ENCODE data around the gene SHISA7.

The SHISA7 gene

DNA sequence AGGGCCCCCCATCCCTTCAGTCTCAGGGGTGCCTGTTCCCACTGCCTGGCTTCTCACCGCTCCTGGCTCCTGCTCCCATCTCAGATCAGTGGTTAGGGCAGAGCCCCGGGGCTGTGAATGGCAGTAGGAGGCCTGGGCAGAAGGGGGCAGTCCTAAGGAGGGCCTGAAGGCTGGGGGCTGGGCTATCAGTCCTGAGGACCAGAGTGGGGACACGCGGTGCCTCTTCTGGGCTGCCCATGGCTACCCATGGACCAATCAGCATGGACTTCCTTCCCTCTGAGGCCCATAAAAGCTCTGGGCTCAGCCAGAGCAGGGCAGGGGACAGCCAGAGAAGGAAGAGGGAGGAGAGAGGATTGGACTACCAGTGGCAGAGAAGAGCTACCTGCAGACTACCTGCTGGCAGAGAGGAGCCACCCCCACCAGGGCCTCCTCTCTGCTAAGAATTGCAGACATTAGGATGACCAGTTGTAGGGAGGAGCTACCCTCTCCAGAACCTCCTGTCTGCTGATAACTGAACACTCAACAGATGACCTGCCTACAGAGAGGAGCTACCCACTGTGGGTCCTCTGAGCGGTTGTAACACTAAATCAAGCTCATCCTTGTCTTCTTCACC lies 23.4 kb downstream of the SHISA7 start:
- H3K9me3 ChIP-seq (ENCODE audit: insufficient read depth, low read depth, low read length), result no peaks in the 10 kb centered on the region
- peaks cover 4% of the 10 kb centered on the region for H3F3A ChIP-seq (ENCODE audit: low read depth)
- H3K36me3 ChIP-seq (ENCODE audit: insufficient read depth, low read length), result no peaks in the 10 kb centered on the region
- no peaks in the 10 kb centered on the region for H3K9me2 ChIP-seq (replicated peaks; ENCODE audit: low read depth, low read length)
- H3K27me3 ChIP-seq (ENCODE audit: insufficient read depth, low read length, poor library complexity, severe bottlenecking), result no peaks in the 10 kb centered on the region
- no peak overlapping the region for H3K9ac ChIP-seq (ENCODE audit: low read depth, low read length, poor library complexity, severe bottlenecking)
- H3K4me3 ChIP-seq (ENCODE audit: low read length, poor library complexity, severe bottlenecking), result no peak overlapping the region
- no peak overlapping the region for H2AFZ ChIP-seq (ENCODE audit: low read length)
- peaks cover 19% of the 10 kb centered on the region for H3K4me1 ChIP-seq (ENCODE audit: insufficient read depth, low read length, poor library complexity, severe bottlenecking)
- no peak for TF ChIP-seq EZH2phosphoT487 (IDR thresholded peaks at IDR 0.05; ENCODE audit: borderline replicate concordance)
- TF ChIP-seq, protein P1, sequence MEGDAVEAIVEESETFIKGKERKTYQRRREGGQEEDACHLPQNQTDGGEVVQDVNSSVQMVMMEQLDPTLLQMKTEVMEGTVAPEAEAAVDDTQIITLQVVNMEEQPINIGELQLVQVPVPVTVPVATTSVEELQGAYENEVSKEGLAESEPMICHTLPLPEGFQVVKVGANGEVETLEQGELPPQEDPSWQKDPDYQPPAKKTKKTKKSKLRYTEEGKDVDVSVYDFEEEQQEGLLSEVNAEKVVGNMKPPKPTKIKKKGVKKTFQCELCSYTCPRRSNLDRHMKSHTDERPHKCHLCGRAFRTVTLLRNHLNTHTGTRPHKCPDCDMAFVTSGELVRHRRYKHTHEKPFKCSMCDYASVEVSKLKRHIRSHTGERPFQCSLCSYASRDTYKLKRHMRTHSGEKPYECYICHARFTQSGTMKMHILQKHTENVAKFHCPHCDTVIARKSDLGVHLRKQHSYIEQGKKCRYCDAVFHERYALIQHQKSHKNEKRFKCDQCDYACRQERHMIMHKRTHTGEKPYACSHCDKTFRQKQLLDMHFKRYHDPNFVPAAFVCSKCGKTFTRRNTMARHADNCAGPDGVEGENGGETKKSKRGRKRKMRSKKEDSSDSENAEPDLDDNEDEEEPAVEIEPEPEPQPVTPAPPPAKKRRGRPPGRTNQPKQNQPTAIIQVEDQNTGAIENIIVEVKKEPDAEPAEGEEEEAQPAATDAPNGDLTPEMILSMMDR (conservative IDR thresholded peaks at IDR 0.05; ENCODE audit: low read length), result no peak
- H3K79me2 ChIP-seq (ENCODE audit: insufficient read depth, low read length), result no peaks in the 10 kb centered on the region
- H4K20me1 ChIP-seq (ENCODE audit: insufficient read depth, low read length, poor library complexity, severe bottlenecking), result no peaks in the 10 kb centered on the region
- H3K4me2 ChIP-seq (ENCODE audit: low read depth, low read length, poor library complexity, severe bottlenecking), result no peak overlapping the region

DNA sequence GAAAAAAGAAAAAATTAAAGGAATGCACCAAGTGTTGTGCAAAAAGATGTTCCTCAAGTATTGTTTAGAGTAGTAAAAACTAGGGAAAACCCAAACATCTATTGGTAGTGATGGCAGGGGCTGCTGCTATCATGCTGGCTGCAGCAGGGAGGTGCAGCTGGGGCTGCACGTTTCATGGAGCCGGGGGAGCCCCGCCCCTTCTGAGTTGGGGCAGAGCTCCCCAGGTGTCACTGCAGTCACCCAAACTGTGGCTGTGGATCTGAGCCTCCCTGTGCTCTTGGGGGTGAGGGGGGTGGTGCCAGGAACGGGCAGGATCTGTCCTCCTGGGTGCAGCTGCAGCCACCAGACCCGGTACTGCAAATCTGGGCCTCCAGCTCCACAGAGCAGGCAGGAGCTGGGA lies 24.0 kb downstream of the SHISA7 start:
- H3K9ac ChIP-seq (ENCODE audit: low read depth, low read length, poor library complexity, severe bottlenecking), result no peak overlapping the region
- no peaks in the 10 kb centered on the region for H3K36me3 ChIP-seq (ENCODE audit: insufficient read depth, low read length)
- TF ChIP-seq EZH2phosphoT487 (IDR thresholded peaks at IDR 0.05; ENCODE audit: borderline replicate concordance), result no peak
- TF ChIP-seq, protein P1 (conservative IDR thresholded peaks at IDR 0.05; ENCODE audit: low read length), result no peak
- no peak overlapping the region for H3K4me2 ChIP-seq (ENCODE audit: low read depth, low read length, poor library complexity, severe bottlenecking)
- H3K9me3 ChIP-seq (ENCODE audit: insufficient read depth, low read depth, low read length), result no peaks in the 10 kb centered on the region
- peaks cover 4% of the 10 kb centered on the region for H3F3A ChIP-seq (ENCODE audit: low read depth)
- H4K20me1 ChIP-seq (ENCODE audit: insufficient read depth, low read length, poor library complexity, severe bottlenecking), result no peaks in the 10 kb centered on the region
- no peak overlapping the region for H2AFZ ChIP-seq (ENCODE audit: low read length)
- H3K79me2 ChIP-seq (ENCODE audit: insufficient read depth, low read length), result no peaks in the 10 kb centered on the region
- H3K4me1 ChIP-seq (ENCODE audit: insufficient read depth, low read length, poor library complexity, severe bottlenecking), result peaks cover 19% of the 10 kb centered on the region
- no peaks in the 10 kb centered on the region for H3K9me2 ChIP-seq (replicated peaks; ENCODE audit: low read depth, low read length)
- H3K4me3 ChIP-seq (ENCODE audit: low read length, poor library complexity, severe bottlenecking), result no peak overlapping the region
- H3K27me3 ChIP-seq (ENCODE audit: insufficient read depth, low read length, poor library complexity, severe bottlenecking), result no peaks in the 10 kb centered on the region

GRCh38 chr19:55418185-55418584 lies 24.9 kb downstream of the SHISA7 start:
- Histone ChIP-seq H3K4me1 (ENCODE audit: insufficient read depth, low read length, poor library complexity, severe bottlenecking) (peaks cover 19% of the 10 kb centered on the region), H3K79me2 (ENCODE audit: insufficient read depth, low read length) (no peaks in the 10 kb centered on the region), H3K27me3 (ENCODE audit: insufficient read depth, low read length, poor library complexity, severe bottlenecking) (no peaks in the 10 kb centered on the region), H2AFZ (ENCODE audit: low read length) (no peak overlapping the region), H3K36me3 (ENCODE audit: insufficient read depth, low read length) (no peaks in the 10 kb centered on the region), H3K9ac (ENCODE audit: low read depth, low read length, poor library complexity, severe bottlenecking) (no peak overlapping the region), H3K9me2 (replicated peaks; ENCODE audit: low read depth, low read length) (no peaks in the 10 kb centered on the region), H3F3A (ENCODE audit: low read depth) (peaks cover 4% of the 10 kb centered on the region), H3K4me3 (ENCODE audit: low read length, poor library complexity, severe bottlenecking) (no peak overlapping the region), H3K4me2 (ENCODE audit: low read depth, low read length, poor library complexity, severe bottlenecking) (no peak overlapping the region), H4K20me1 (ENCODE audit: insufficient read depth, low read length, poor library complexity, severe bottlenecking) (no peaks in the 10 kb centered on the region), H3K9me3 (ENCODE audit: insufficient read depth, low read depth, low read length) (no peaks in the 10 kb centered on the region)
- TF ChIP-seq EZH2phosphoT487 (IDR thresholded peaks at IDR 0.05; ENCODE audit: borderline replicate concordance), result no peak
- TF ChIP-seq, protein P1 (conservative IDR thresholded peaks at IDR 0.05; ENCODE audit: low read length), result peak; percentile 84
